HepG2 (cell line): ENCODE data around the gene UTP4. TPM values are rescaled to one million over a fixed set of nuclear protein-coding genes. Genes with fewer than 3 reads are reported as not detected.
A peak's percentile ranks its signal among the peaks of the same experiment; 100 is the strongest.

Experiments
- FOXJ3 ChIP-seq: sonication (generic); formaldehyde crosslinking; IDR thresholded peaks from 2 replicates; pipeline ENCODE4 v1.4.0; 2020; ENCODE audit warnings: missing genetic modification reagents, mild to moderate bottlenecking, borderline replicate concordance
- HES4 ChIP-seq: sonication (generic); formaldehyde crosslinking; IDR thresholded peaks from 2 replicates; pipeline ENCODE4 v1.9.0; 2021; ENCODE audit warnings: mild to moderate bottlenecking, missing genetic modification reagents, borderline replicate concordance
- HINFP ChIP-seq: sonication (generic); formaldehyde crosslinking; IDR thresholded peaks from 2 replicates; pipeline ENCODE4 v1.4.0; 2020; ENCODE audit warnings: low read depth, mild to moderate bottlenecking, missing genetic modification reagents
- KDM2A ChIP-seq: sonication (generic); formaldehyde crosslinking; IDR thresholded peaks from 2 replicates; pipeline ENCODE4 v1.4.0; 2020; ENCODE audit warnings: low read depth, missing genetic modification reagents, borderline replicate concordance
- MAZ ChIP-seq, 2 experiments: sonication (generic) in 1 of 2; formaldehyde crosslinking in 1 of 2; IDR thresholded peaks; 2 replicates each; pipeline versions ENCODE4 v1.5.0 to v1.6.1; 2012 to 2020; ENCODE audit warnings: low read depth in 2 of 2, mild to moderate bottlenecking in 2 of 2, borderline replicate concordance in 1 of 2, improper control_type of control experiment in 1 of 2, low read length in 1 of 2, missing genetic modification reagents in 1 of 2, moderate library complexity in 1 of 2
- ONECUT2 ChIP-seq: sonication (generic); formaldehyde crosslinking; IDR thresholded peaks from 2 replicates; pipeline ENCODE4 v1.4.0; 2020; ENCODE audit warnings: missing genetic modification reagents
- SIX1 ChIP-seq: sonication (generic); formaldehyde crosslinking; IDR thresholded peaks from 2 replicates; pipeline ENCODE4 v1.4.0; 2020; ENCODE audit warnings: missing genetic modification reagents, borderline replicate concordance
- SP1 ChIP-seq, 2 experiments: fragments of 450-650 bp in 1 of 2; sonication (generic) in 1 of 2; formaldehyde crosslinking in 1 of 2; IDR thresholded peaks; 2 replicates each; pipeline versions ENCODE4 v1.4.0 to v1.6.1; 2016 to 2020; ENCODE audit warnings: missing genetic modification reagents in 1 of 2
- TOE1 ChIP-seq: sonication (generic); formaldehyde crosslinking; IDR thresholded peaks from 2 replicates; pipeline ENCODE4 v1.4.0; 2020; ENCODE audit warnings: mild to moderate bottlenecking, missing genetic modification reagents
- XRCC5 ChIP-seq: fragments of 200-400 bp; formaldehyde crosslinking; optimal IDR thresholded peaks from 2 replicates; pipeline ENCODE3; 2017; ENCODE audit warnings: mild to moderate bottlenecking, low read length
- ZBED4 ChIP-seq: sonication (generic); formaldehyde crosslinking; IDR thresholded peaks from 2 replicates; pipeline ENCODE4 v1.4.0; 2020; ENCODE audit warnings: missing genetic modification reagents, borderline replicate concordance
- ZEB1 ChIP-seq: IDR thresholded peaks from 2 replicates; pipeline ENCODE4 v1.6.1; 2012; ENCODE audit warnings: mild to moderate bottlenecking, low read depth, inconsistent platforms; ENCODE audit not compliant: insufficient replicate concordance
- ZNF337 ChIP-seq: sonication (generic); formaldehyde crosslinking; IDR thresholded peaks from 2 replicates; pipeline ENCODE4 v1.5.1; 2020; ENCODE audit warnings: missing genetic modification reagents, low read depth, mild to moderate bottlenecking, borderline replicate concordance
- ZNF367 ChIP-seq: sonication (generic); formaldehyde crosslinking; IDR thresholded peaks from 2 replicates; pipeline ENCODE4 v1.4.0; 2020; ENCODE audit warnings: missing genetic modification reagents, borderline replicate concordance
- ZNF503 ChIP-seq: sonication (generic); formaldehyde crosslinking; IDR thresholded peaks from 2 replicates; pipeline ENCODE4 v1.4.0; 2020; ENCODE audit warnings: missing genetic modification reagents
- ZNF543 ChIP-seq: sonication (generic); formaldehyde crosslinking; IDR thresholded peaks from 2 replicates; pipeline ENCODE4 v1.4.0; 2020; ENCODE audit warnings: mild to moderate bottlenecking, missing genetic modification reagents
- ZNF670 ChIP-seq: sonication (generic); formaldehyde crosslinking; IDR thresholded peaks from 2 replicates; pipeline ENCODE4 v1.8.0; 2022; ENCODE audit warnings: mild to moderate bottlenecking, missing genetic modification reagents, borderline replicate concordance
- polyA plus RNA-seq, 8 experiments: library from polyadenylated mRNA; depleted of rRNA in 3 of 8; stranded (reverse) in 7 of 8; unstranded in 1 of 8; fragments of >200 nt; fragmentation: Illumina TruSeq in 4 of 8; extraction: Trizol in 4 of 8; gene quantifications; 2 replicates each; pipeline versions ENCODE4 v1.2.1 to v1.2.3, GENCODE V29; 2011 to 2016; ENCODE audit warnings: low read depth in 4 of 8, missing spikeins in 1 of 8, mixed read lengths in 1 of 8; ENCODE audit not compliant: insufficient read depth in 1 of 8
- total RNA-seq, 5 experiments: library from RNA; depleted of rRNA; stranded (reverse); fragments of >200 nt; fragmentation: Illumina TruSeq; extraction: Trizol; gene quantifications; 2 replicates each; pipeline ENCODE4 v1.2.3, GENCODE V29; 2016; ENCODE audit warnings: low read depth in 1 of 5
- TF ChIP-seq, protein P1 (sequence below): fragments of 450-650 bp; IDR thresholded peaks from 2 replicates; pipeline ENCODE4 v1.6.1; 2016

UTP4 gene
- total and polyA plus RNA-seq, 2 of the 13 experiments (the other 11 are each of a cell fraction or from before 2014, with no cell fraction given), result 30.0 to 85.8 TPM

GRCh38 chr16:69132424-69133252, at the start of gene UTP4, which contains the start of gene CHTF8 (continued):
- TF ChIP-seq ZBED4 (CRISPR knock-in tag), result no peak
- peak; percentile 61; the same call in 1 of the 2 replicates for TF ChIP-seq KDM2A (CRISPR knock-in tag)
- peak; percentile 26; the same call in 1 of the 2 replicates for TF ChIP-seq ZNF503 (CRISPR knock-in tag)
- no peak; the same call in 1 of the 2 replicates for TF ChIP-seq HES4 (CRISPR knock-in tag)
- no peak for TF ChIP-seq ZNF670 (CRISPR knock-in tag)
- no peak for TF ChIP-seq SP1 (IDR thresholded peaks at IDR 0.05)
- TF ChIP-seq SP1 (CRISPR knock-in tag; IDR thresholded peaks at IDR 0.05), result peak; percentile 56; the same call in 1 of the 2 replicates
- TF ChIP-seq ZNF367 (CRISPR knock-in tag), result 0 out of 2 replicates have a peak, but pooled peaks have one; percentile 52
- TF ChIP-seq ZEB1, result no peak
- TF ChIP-seq ZNF543 (CRISPR knock-in tag), result 0 out of 2 replicates have a peak, but pooled peaks have one; percentile 66
- no peak for TF ChIP-seq TOE1 (CRISPR knock-in tag)
- TF ChIP-seq MAZ (IDR thresholded peaks at IDR 0.05; ENCODE audit: borderline replicate concordance, low read depth, low read length), result 0 out of 2 replicates have a peak, but pooled peaks have one; percentile 14
- peak; percentile 99 for TF ChIP-seq MAZ (CRISPR knock-in tag; IDR thresholded peaks at IDR 0.05; ENCODE audit: low read depth)
- 0 out of 2 replicates have a peak, but pooled peaks have one; percentile 6 for TF ChIP-seq ONECUT2 (CRISPR knock-in tag)
- TF ChIP-seq SIX1 (CRISPR knock-in tag), result no peak
- TF ChIP-seq XRCC5, result no peak
- TF ChIP-seq FOXJ3 (CRISPR knock-in tag), result no peak
- peak; percentile 86; the same call in 1 of the 2 replicates for TF ChIP-seq HINFP (CRISPR knock-in tag)
- TF ChIP-seq, protein P1, sequence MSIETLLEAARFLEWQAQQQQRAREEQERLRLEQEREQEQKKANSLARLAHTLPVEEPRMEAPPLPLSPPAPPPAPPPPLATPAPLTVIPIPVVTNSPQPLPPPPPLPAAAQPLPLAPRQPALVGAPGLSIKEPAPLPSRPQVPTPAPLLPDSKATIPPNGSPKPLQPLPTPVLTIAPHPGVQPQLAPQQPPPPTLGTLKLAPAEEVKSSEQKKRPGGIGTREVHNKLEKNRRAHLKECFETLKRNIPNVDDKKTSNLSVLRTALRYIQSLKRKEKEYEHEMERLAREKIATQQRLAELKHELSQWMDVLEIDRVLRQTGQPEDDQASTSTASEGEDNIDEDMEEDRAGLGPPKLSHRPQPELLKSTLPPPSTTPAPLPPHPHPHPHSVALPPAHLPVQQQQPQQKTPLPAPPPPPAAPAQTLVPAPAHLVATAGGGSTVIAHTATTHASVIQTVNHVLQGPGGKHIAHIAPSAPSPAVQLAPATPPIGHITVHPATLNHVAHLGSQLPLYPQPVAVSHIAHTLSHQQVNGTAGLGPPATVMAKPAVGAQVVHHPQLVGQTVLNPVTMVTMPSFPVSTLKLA, result peak; percentile 93
- no peak for TF ChIP-seq ZNF337
